OCI-LY1 (cell line): ENCODE data around the gene ASPSCR1.
A peak's percentile ranks its signal among the peaks of the same experiment; 100 is the strongest.

ENCODE experiments used
- H2AFZ ChIP-seq: fragments of 200-600 bp; sonication (generic), shearing (Covaris generic); 2 replicates; pipeline ENCODE4 v1.6.0; 2014; ENCODE audit warnings: antibody characterized with exemption, mild to moderate bottlenecking, low read length
- H3F3A ChIP-seq: fragments of 200-600 bp; sonication (generic), shearing (Covaris generic); 2 replicates; pipeline ENCODE4 v1.6.0; 2014; ENCODE audit warnings: mild to moderate bottlenecking, antibody characterized with exemption, low read length, moderate library complexity; ENCODE audit not compliant: insufficient read depth
- H3K27ac ChIP-seq: fragments of 200-600 bp; sonication (generic); 2 replicates; pipeline ENCODE4 v1.5.1; 2014; ENCODE audit warnings: low read length, mixed run types, mild to moderate bottlenecking, low read depth; ENCODE audit not compliant: poor library complexity, severe bottlenecking
- H3K27me3 ChIP-seq: fragments of 200-600 bp; sonication (generic); 2 replicates; pipeline ENCODE4 v1.6.0; 2014; ENCODE audit warnings: antibody characterized with exemption, mild to moderate bottlenecking, low read length, moderate library complexity; ENCODE audit not compliant: insufficient read depth
- H3K36me3 ChIP-seq: fragments of 200-600 bp; sonication (generic); 2 replicates; pipeline ENCODE4 v1.6.1; 2014; ENCODE audit warnings: mild to moderate bottlenecking, antibody characterized with exemption, low read length, moderate library complexity, mixed read lengths; ENCODE audit not compliant: insufficient read depth
- H3K4me1 ChIP-seq: fragments of 200-600 bp; sonication (generic); 2 replicates; pipeline ENCODE4 v1.5.1; 2014; ENCODE audit warnings: mild to moderate bottlenecking, low read length, moderate library complexity; ENCODE audit not compliant: insufficient read depth, severe bottlenecking
- H3K4me2 ChIP-seq: fragments of 200-600 bp; sonication (generic), shearing (Covaris generic); 2 replicates; pipeline ENCODE4 v1.6.1; 2014; ENCODE audit warnings: low read length
- H3K4me3 ChIP-seq: fragments of 200-600 bp; sonication (generic); 2 replicates; pipeline ENCODE4 v1.5.1; 2014; ENCODE audit warnings: low read length, low read depth, mild to moderate bottlenecking, mixed read lengths; ENCODE audit not compliant: poor library complexity, severe bottlenecking
- H3K79me2 ChIP-seq: fragments of 200-600 bp; shearing (Covaris generic); 2 replicates; pipeline ENCODE4 v1.6.1; 2016; ENCODE audit warnings: mixed run types, low read length, mixed read lengths; ENCODE audit not compliant: insufficient read depth
- H3K9ac ChIP-seq: fragments of 200-600 bp; sonication (generic), shearing (Covaris generic); 2 replicates; pipeline ENCODE4 v1.6.1; 2014; ENCODE audit warnings: mild to moderate bottlenecking, low read length, mixed read lengths
- H3K9me2 ChIP-seq: fragments of 200-600 bp; sonication (generic), shearing (Covaris generic); 2 replicates; pipeline ENCODE4 v1.6.1; 2014; ENCODE audit warnings: low read depth, mild to moderate bottlenecking, low read length, mixed read lengths
- H3K9me3 ChIP-seq: fragments of 200-600 bp; shearing (Covaris generic); 2 replicates; pipeline ENCODE4 v1.6.1; 2014; ENCODE audit warnings: low read length, mixed read lengths
- H4K20me1 ChIP-seq: fragments of 200-600 bp; sonication (generic), shearing (Covaris generic); 2 replicates; pipeline ENCODE4 v1.6.0; 2016; ENCODE audit warnings: mild to moderate bottlenecking, low read length; ENCODE audit not compliant: insufficient read depth
- EZH2 ChIP-seq: fragments of 200-600 bp; sonication (generic), shearing (Covaris generic); IDR thresholded peaks from 2 replicates; pipeline ENCODE4 v1.8.0; 2017; ENCODE audit warnings: borderline replicate concordance, mixed run types, mild to moderate bottlenecking, antibody characterized with exemption, low read length, moderate library complexity, mixed read lengths
- TF ChIP-seq, protein P1 (sequence below): fragments of 200-600 bp; sonication (generic), shearing (Covaris generic); IDR thresholded peaks from 2 replicates; pipeline ENCODE4 v1.5.1; 2017; ENCODE audit warnings: mild to moderate bottlenecking, antibody characterized with exemption, low read length, moderate library complexity, mixed read lengths

ASPSCR1 gene

DNA sequence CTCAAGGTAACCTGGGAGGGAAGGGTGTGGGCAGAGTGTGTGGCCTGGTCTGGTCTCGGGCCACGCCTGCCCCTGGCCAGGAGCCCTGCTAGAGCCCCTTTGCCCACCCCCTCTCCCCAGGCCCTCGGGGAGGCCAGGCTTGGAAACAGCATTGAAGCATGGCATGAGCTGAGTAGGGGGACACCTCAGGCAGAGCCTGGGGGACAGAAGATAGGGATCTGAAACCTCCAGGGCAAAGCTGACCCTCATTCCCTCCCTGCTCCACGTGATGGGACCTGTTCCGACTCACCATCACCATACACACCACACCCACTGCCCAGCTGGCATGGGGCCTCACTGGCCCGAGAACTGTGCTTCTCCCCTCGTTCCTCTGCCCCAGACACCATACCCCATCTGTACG lies 71.7 kb downstream of the ASPSCR1 start:
- no peaks in the 10 kb centered on the region for H3K9me2 ChIP-seq
- TF ChIP-seq EZH2: no peak
- TF ChIP-seq, protein P1, sequence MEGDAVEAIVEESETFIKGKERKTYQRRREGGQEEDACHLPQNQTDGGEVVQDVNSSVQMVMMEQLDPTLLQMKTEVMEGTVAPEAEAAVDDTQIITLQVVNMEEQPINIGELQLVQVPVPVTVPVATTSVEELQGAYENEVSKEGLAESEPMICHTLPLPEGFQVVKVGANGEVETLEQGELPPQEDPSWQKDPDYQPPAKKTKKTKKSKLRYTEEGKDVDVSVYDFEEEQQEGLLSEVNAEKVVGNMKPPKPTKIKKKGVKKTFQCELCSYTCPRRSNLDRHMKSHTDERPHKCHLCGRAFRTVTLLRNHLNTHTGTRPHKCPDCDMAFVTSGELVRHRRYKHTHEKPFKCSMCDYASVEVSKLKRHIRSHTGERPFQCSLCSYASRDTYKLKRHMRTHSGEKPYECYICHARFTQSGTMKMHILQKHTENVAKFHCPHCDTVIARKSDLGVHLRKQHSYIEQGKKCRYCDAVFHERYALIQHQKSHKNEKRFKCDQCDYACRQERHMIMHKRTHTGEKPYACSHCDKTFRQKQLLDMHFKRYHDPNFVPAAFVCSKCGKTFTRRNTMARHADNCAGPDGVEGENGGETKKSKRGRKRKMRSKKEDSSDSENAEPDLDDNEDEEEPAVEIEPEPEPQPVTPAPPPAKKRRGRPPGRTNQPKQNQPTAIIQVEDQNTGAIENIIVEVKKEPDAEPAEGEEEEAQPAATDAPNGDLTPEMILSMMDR: no peak
- H3K9me3 ChIP-seq: no peaks in the 10 kb centered on the region
- peaks cover 8% of the 10 kb centered on the region for H3K36me3 ChIP-seq
- no peaks in the 10 kb centered on the region for H3F3A ChIP-seq
- H3K4me1 ChIP-seq: peaks cover 27% of the 10 kb centered on the region
- H3K4me3 ChIP-seq: no peak overlapping the region
- no peak overlapping the region for H3K27ac ChIP-seq
- H3K27me3 ChIP-seq: no peaks in the 10 kb centered on the region
- H3K4me2 ChIP-seq: no peak overlapping the region
- no peak overlapping the region for H3K9ac ChIP-seq
- H4K20me1 ChIP-seq: no peaks in the 10 kb centered on the region
- H2AFZ ChIP-seq: no peak overlapping the region
- 0 out of 2 replicates have a peak, but pooled peaks cover 4% of the 10 kb centered on the region for H3K79me2 ChIP-seq

GRCh38 chr17:82049521-82049971 lies 72.1 kb downstream of the ASPSCR1 start:
- Histone ChIP-seq H3K9me3 (no peaks in the 10 kb centered on the region), H2AFZ (no peak overlapping the region), H3F3A (no peaks in the 10 kb centered on the region), H3K79me2 (0 out of 2 replicates have a peak, but pooled peaks cover 4% of the 10 kb centered on the region), H3K4me3 (no peak overlapping the region), H3K9ac (no peak overlapping the region), H3K36me3 (peaks cover 12% of the 10 kb centered on the region), H3K4me2 (no peak overlapping the region), H3K27ac (no peak overlapping the region), H3K27me3 (no peaks in the 10 kb centered on the region), H4K20me1 (no peaks in the 10 kb centered on the region), H3K9me2 (no peaks in the 10 kb centered on the region), H3K4me1 (peaks cover 27% of the 10 kb centered on the region)
- TF ChIP-seq, protein P1: no peak
- TF ChIP-seq EZH2: no peak

- Histone ChIP-seq H3K4me1 (peaks cover 27% of the 10 kb centered on the region), H4K20me1 (no peaks in the 10 kb centered on the region), H3K4me3 (peak overlapping the region; percentile 100), H3K36me3 (peaks cover 19% of the 10 kb centered on the region), H3F3A (no peaks in the 10 kb centered on the region), H3K9me3 (no peaks in the 10 kb centered on the region), H3K27ac (no peak overlapping the region), H3K27me3 (no peaks in the 10 kb centered on the region), H3K9ac (no peak overlapping the region; the same call in 1 of the 2 replicates), H2AFZ (no peak overlapping the region), H3K9me2 (no peaks in the 10 kb centered on the region), H3K4me2 (peak overlapping the region; percentile 79; the same call in 1 of the 2 replicates), H3K79me2 (0 out of 2 replicates have a peak, but pooled peaks cover 4% of the 10 kb centered on the region)
- no peak for TF ChIP-seq EZH2
- TF ChIP-seq, protein P1: no peak
Observed at GRCh38 chr17:82050152-82050760, 72.8 kb downstream of the ASPSCR1 start.
